NCI-H1417 (cell line): ENCODE results near the gene KRCC1.
"Not testable (repeated sequence)": the region's sequence is repeated elsewhere in the genome, so short reads cannot be mapped to it uniquely, and the experiment has no call there.

ENCODE experiments used
- DNase-seq, 3 experiments: peaks; one replicate each; lab custom pipeline; 2025; lab: John Stamatoyannopoulos, UW

KRCC1 gene

DNA sequence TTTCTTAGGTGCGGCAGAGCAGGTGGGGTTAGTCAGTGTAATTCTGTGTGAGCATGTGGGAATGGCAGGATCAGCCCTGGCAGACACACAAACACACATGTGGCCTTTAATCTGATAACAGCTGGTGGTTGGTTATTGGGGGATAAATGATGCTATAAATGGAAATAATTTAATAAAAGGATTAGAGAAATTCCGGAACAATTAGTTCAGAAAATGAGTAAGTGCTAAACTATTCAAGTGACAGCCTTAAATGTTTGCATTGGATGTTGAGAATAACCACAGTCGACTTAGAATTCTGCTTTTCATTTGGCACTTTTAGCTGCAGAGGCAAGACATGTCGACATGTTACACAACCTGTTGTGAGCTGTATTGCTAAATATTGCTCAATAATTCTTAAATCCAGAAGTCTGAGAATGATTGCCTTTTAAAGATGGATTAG lies 19.3 kb upstream of the KRCC1 start:
- no peak for DNase-seq

DNA sequence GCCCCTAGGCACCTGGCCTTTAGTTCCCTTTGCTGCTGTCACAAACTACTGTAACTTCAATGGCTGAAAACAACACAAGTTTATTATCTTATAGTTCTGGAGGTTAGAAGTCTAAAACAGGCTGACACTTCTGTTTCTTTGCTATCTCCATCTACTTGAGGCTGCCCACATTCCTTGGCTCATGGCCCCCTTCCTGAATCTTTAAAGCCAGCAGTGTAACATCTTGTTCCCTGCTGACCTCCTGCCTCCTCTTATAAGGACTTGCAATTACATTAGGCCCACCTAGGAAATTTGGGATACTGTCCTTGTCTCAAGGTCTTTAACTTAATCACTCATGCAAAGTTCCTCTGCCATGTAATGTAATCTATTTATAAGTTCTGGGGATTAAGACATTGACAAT lies 18.6 kb upstream of the KRCC1 start:
- DNase-seq = no peak

DNA sequence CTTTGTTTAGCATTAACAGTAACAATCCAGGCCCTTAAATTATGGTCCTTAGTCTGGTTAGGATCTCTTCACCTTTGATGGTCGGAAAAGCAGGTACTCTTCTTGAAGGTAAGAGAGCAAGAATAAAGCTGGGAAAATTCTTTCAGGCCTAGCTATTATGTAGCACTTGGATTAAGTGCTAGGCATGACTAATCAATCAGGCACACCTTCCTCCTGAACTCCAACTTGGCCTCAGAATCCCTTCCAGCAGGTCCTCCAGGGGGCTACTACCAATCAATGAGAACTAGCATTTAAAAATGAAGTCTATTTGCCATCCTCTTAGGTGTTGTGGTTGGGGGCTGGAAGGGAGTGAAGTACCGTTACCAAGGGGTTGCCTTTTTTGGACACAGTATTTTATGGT lies 15.8 kb upstream of the KRCC1 start:
- no peak for DNase-seq

DNA sequence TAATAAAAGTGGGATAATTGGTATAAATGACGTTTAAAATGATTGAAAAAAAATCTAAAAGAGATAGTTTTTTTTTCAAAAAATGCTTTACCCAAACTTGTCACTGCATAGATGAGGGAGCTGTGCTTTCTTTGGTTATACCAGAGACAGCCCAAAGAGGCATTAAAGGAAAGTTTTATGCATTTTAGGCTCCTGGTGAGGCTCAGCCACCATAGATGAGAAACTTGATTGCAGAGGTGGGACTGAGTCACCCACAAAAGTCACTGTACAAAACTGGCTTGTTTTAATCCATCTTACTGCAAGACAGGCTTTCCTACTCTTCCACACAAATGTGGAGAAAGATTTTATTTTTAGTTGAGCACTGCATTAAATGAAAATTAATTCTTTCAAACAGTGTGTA lies 14.5 kb upstream of the KRCC1 start:
- DNase-seq = no peak

DNA sequence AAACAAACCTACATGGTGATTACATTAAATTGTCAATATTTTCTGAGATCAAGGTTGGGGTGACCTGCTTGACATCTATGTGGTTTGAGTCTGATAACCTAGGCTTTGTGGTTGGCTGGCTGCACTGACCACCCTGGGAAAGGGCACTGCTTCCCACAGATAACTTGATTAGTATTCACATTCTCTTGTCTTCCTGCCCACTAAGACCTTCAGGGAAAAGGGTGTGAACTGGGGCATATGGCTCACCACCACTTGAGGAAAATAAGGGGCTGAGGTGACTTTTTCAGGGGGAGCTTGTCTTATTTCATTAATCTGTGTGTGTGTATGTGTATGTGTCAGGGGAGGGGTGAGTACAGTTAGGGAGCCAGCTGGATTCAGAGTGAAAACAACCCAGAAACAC lies 13.5 kb upstream of the KRCC1 start:
- no peak for DNase-seq

DNA sequence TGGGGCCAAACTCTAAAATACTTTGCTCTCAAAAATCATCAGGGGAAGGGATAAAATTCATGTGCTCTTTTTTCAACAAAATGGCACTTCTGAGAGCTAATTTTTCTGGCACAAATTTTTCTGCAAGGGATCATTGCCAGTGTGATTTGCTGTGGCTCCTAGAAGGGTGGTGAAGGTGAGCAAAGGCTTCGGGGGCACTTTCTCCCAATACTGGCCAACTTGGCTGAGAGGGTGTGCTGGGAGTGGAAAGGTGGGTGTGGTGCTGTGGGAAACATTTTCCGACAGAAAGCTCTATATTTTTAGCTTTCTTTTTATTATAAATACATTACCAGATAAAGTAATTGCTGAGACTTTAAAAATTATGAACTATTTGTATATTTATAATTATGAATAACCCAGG lies 12.5 kb upstream of the KRCC1 start:
- DNase-seq = no peak

DNA sequence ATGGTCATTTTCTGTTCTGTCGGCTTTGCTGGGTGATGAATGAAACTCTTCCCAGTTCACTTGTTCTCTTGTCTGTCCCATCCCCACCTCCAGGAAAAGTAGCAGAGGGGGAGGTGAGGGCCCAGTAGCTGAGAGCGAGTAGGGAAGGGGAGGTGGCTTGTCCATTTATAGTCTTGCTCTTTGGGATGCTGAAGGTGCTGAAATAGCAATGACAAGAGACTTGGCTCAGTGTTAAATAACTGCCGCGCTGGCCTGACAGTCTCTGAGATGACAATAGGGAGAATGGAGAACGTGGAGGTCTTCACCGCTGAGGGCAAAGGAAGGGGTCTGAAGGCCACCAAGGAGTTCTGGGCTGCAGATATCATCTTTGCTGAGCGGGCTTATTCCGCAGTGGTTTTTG lies 12.0 kb upstream of the KRCC1 start, which contains the start of gene SMYD1:
SMYD1 (plus strand) TSS at position 228 of the 400 bp plus-strand sequence; CDS start at position 268, 40 bp downstream.
- no peak for DNase-seq

DNA sequence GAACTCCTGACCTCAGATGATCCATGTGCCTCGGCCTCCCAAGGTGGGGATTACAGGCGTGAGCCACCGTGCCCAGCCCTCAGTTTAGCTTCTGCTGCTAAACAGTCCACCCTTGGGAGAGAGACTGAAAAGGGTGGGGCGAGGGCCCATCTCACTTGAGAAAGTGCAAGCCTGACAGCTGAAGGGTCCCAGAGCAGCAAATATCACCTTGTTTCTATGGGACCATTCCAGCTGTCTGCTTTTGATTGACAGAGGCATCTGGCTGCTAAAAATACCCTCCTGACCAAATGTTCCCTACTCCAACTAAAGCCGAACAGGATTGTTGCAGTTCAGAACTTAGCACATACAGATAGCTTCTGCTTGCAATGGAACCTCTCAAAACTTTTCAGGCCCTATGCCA lies 11.6 kb upstream of the KRCC1 start:
- DNase-seq = no peak

DNA sequence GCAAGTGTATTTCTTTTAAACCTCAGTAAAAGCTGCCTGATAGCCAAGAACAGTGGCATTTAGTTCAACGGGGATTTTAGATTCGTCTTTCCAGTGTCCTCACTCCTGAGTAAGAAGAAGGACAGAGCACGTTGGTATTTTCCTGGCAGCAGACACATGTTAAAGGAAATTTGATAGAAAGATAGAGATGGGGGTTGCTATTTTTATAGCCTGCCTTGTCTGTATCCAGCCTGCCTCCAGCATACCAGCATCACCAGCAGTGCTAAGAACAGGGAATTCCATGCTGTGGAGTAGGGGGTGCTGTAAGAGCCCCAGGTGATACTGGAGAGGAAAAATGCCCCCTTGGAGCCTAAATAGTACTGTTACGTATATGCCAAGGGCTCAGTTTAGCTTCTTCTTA lies 11.0 kb upstream of the KRCC1 start:
- DNase-seq = no peak

DNA sequence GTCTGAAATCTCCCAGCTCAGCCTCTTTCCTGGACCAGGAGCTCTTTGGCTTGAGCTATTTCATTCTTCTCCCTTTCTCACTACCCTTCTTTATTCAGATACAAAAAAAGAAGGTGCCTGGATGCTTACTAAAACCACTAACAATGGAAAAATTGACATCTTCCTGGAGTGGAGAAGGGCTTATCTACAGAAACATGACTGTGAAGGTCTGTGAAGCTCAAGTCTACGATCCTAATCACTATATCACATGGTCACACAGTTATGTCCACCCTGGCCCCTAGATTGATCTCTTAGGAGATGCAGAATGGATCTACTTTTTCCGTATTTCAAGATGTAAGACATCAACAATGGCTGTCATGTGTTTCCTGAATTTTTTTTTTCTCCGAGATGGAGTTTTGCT lies 5.7 kb upstream of the KRCC1 start:
- DNase-seq = no peak

DNA sequence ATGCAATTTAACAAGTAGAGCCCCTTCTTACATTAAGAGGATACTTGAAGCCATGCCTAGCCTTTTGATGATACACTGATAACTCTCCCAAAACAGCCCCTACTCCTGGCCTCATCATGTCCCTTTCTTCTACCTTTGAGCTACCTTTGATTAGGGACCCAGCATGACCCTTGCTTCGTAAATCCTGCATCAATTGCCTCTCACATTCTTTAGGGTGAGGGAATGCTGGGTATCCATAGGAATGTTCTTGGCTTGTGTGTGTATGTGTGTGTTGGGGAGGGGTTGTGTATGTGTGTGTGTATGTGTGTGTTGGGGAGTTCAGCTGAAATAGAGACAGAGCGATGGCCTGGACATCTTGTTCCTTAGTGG lies 5.3 kb upstream of the KRCC1 start:
- no peak for DNase-seq

DNA sequence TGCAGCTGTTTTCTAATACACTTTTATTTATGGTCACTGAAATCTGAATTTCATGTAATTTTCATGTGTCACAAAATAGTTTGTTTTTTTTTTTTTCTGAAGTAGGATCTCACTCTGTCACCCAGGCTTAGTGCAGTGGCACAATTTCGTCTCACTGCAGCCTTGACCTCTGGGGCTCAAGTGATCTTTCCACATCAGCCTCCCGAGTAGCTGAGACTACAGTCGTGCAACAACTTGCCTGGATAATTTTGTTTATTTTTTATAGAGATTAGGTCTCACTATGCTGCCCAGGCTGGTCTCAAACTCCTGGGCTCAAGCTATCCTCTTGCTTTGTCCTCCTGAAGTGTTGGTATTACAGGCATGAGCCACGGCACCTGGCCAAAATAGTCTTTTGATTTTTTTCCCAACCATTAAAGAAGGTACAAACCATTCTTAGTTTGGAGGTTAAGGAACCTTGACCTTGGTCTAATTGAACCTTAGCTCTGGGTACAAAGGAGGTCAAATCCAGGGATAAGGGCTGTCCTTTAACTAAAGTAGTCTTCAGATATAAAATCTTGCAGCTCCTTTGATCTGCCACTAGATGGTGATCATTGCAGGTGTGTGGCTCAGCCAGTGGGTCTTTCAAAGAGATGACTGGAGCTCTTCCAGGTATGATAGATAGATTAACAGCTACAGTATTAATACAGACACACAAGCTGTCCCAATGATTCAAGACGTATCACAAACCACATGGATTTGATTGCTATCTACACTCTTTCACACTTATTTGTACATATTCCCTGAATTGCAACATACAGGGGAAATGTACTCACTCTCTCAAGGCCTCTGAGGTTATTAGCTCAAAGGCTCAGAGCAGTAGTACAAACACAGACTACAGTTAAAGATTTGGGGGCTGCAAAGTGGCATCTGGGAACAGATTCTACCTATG lies 4.7 kb upstream of the KRCC1 start:
- peak; percentile 4 to 51 (median 32) for DNase-seq

DNA sequence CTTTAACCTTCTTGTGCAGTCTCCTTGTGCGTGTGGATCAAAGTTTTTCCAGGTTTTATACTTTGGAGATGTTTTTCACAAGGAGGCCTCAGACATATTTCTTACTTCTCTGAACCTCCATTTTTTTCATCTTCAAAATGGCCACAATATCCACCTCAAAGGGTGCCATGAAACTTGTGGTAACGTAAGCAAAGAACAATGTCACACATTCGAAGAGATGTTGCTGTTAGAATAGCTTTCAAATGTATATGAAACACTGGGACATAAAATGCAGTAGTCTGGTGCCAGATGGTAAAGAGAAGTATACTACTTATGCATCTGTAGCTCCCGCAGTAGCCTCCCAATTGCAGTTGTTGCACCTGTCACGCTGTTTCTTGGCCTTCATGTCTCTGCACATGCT lies 2.6 kb upstream of the KRCC1 start:
- DNase-seq = no peak

DNA sequence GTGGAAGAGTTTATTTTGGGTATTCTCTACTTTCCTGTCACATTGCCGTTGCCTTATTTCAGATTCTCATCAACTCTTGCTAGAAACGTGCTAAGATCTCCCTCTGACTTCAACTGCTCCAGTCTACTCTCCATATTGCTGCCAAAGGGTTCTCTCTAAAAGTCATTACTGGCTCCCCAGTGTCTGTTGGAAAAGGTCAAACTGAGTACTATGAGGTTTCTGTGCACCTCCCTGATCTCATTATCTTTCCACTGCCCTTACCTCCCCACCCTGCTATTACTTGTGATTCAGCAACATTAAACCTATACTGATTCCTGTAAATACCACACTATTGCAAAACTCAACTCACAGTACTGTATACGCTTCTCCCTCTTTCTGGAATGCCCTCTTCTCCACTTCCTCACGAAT lies 1.9 kb upstream of the KRCC1 start:
- no peak for DNase-seq

DNA sequence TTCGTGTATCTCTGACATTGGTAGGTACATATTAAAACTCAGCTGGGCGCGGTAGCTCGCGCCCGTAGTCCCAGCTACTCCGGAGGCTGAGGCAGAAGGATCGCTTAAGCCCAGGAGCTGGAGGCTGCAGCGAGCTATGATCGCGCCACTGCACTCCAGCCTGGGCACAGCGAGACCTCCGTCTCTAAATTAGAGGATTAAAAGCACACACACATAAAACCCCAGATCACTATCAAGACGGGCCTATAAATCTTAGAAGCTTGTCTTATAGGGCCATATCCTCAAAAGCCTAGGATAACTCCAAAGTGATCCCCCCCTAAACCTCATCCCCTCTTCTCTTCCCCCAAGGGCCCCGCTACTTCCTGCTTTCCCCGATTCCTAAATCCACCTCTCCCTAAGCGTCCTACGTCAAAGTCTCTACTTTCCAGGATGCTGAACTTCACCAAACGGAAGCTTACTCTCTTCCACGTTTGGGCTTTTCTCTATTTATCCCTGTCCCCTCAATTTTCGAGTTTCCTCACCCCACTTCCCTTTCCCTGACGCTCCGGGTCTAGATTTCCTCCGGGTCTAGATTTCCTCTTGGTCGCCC lies 707 bp downstream of the KRCC1 start:
- DNase-seq = peak in 1 of 3 experiments; percentile 52

DNA sequence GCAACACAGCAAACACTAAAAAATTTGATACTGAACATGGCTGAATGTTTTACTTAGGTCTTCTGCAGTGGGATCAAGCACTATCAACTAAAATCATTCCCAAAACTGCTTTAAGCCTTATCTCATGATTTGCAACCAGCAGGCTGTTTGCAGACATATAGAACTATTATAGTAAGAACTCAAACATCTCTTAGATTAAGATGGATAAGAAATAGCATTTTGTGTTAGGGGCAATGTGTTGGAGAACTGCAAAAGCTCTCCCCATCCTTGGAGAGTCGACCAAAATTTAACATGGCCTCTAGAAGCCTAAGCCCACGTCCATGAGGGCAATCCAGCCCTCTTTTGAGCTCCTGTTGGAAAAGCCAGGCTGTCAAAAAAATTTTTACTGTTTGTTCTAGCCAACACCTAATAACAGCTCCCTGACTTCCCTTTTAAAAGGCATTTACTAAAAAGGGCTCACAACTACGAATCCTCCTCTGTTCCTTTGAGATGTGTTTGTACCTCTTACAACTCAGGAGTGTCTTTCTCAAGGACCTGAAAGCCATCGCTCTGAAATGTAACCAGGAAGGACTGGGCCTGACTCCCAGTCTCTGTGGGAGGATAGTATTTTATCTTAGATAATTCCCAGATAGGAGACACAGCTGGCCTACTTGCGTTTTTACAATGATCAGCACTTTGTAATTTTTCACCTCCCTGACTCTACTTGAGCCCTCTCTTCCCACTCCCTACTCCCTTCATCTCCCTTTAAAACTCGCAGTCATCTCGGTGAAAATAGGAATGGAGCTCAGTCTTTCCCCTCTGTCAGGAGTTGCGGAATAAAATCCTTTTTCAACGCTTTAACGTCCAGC lies 1.4 kb downstream of the KRCC1 start:
- no peak for DNase-seq

DNA sequence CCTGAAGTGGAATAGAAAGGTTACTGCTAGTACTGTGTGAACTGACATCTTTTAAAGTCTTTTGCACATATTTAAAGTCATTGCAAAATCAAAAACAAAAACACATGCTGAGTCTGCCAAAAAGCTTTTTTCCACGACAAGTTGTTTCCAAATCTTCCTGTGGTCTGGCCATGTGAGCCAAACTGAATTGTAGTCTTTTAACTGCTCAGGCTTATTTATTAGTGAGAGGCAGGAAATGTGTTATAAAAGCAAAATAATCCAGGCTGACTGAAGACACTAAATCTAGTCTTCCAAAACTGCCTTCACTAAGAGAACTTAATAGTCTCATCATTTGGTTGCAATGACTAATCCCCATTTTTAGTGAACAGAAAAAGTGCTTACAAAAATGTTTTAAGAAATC lies 2.3 kb downstream of the KRCC1 start:
- no peak for DNase-seq

DNA sequence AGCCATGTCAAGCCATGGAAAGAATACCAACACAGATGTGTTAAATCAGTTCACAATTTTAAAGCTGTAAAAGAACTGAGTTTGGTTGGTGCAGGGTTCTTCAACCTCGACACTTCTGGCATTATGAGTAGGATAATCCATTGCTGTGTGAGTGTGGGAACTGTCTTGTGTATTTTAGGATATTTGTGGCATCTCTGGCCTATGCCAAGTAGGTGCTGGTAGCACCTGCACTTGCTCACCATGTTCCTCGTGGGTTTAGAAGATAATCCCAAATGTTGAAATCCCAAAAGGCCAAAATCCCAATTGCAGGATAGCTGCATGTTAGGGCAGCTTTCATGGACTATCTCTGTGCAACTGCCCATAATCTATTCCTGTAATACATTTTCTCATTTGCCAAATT lies 3.8 kb downstream of the KRCC1 start:
- no peak for DNase-seq

DNA sequence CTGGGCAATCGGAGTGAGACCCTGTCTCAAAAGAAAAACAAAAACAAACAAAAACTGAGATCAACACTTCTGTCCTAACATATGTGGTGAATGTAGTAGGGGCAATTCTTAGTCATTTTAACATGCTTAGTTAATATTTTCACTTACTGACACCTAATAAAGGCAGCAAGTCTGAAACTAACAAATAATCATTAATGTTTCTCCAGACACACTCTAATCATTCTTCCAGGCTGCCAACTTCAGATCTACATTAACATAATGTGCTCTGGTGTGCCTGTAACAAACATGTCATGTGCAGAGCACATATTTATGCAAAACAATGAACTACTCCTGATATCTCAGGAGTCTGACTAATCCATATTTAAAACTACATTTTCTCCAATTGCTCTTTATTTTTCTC lies 6.0 kb downstream of the KRCC1 start:
- no peak for DNase-seq

DNA sequence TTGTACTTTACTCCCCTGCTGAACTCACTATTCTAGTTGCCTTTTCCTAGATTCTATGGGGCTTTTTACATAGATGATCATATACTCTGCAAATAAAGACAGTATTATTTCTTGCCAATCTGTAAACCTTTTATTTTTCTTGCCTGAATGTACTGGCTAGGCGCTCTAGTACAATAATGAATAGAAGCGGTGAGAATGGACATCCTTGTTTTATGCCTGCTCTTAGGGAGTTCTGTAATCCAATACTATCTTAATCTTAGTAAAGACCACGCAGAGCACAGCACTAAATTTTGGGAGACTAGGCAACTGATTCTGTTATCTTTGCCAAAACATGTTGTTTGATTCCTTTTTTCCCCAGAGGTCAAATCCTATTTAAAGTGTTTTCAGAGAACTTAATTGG lies 7.0 kb downstream of the KRCC1 start:
- no peak for DNase-seq

DNA sequence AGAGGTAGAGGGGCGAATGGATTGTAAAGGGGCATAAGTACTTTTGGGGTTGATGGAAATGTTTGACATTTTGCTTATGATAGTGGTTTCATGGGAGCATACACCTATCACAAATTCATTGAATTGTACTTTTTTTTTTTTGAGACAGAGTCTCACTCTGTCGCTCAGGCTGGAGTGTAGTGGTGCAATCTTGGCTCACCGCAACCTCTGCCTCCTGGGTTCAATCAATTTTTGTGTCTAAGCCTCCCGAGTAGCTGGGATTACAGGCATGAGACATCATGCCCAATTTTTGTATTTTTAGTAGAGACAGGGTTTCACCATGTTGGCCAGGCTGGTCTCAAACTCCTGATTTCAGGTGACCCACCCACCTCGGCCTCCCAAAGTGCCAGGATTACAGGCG lies 10.0 kb downstream of the KRCC1 start:
- DNase-seq = not testable (repeated sequence)

DNA sequence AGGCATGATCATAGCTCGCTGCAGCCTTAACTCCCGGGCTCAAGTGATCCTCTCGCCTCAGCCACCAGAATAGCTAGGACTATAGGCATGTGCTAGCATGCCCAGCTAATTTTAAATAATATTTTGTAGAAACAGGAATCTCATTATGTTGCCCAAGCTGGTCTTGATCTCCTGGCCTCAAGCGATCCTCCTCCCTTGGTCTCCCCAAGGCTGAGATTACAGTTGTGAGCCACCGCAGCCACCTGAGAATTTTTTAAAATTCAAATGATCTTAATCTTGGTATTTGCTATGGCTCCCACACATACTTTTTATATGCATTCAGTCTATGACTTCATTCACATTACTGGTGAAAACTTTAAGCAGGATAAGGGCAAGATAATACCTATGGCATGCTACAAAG lies 13.1 kb downstream of the KRCC1 start:
- DNase-seq = no peak
